HTR-8/SVneo (cell line): ENCODE data around the gene TEX52.
A peak's percentile ranks its signal among the peaks of the same experiment; 100 is the strongest.

Source experiments
- DNase-seq: peaks from one replicate; pipeline ENCODE4 v3.0.0; 2011; ENCODE audit warnings: low spot score, mixed read lengths; ENCODE audit not compliant: insufficient read length
- FAIRE-seq: peaks from 2 replicates; lab custom pipeline; 2011; peaks lifted over from hg19 to GRCh38; lab: Jason Lieb, UNC

TEX52 gene

GRCh38 chr12:2834581-2835491, 22.0 kb downstream of the TEX52 start, which contains the start of gene NRIP2:
TSS of gene NRIP2 (minus strand) at chr12:2835035. CDS start at chr12:2834983, 52 bp downstream.
- FAIRE-seq (no peak), DNase-seq (no peak)

- FAIRE-seq (no peak), DNase-seq (no peak)
Observed at GRCh38 chr12:2833810-2834209, 23.0 kb downstream of the TEX52 start.

DNA sequence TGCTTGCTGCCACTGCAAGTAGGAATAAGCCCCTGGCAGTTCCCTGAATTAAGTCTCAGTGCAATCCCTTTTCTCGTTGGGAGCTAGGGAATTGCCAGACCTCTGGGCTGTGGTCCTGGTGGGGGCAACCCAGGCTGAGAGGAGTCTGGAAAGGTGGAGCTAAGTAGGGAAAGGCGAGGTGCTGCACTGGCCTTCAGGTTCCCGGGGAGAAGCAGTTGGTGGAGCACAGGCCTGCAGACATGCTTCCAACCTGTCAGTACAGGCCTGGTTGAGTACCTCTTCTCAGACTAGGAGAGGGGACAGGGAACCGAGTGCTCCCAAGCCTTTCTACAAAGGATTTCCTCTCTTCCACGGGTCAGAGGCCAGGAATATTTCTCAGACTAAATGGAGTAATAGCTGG, 23.5 kb downstream of the TEX52 start:
- DNase-seq: no peak
- FAIRE-seq: no peak

- DNase-seq: no peak
- FAIRE-seq: no peak
Observed at GRCh38 chr12:2832550-2833127, 24.2 kb downstream of the TEX52 start.

DNA sequence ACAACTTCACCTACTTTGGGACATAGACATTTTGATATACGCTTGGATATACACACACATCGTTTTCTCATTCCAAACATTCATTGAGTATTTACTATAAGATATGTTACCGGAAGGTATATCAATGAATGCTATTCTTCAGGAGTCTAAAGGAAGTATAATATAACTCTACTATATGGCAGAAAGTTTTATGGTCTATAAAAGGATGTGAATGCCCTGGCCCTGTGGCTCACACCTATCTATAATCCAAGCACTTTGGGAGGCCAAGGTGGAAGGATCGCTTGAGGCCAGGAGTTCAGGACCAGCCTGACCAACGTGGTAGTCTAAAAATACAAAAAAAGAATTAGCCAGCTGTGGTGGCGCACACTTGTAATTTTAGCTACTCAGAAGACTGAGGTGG, 27.6 kb downstream of the TEX52 start:
- DNase-seq (no peak), FAIRE-seq (no peak)

DNA sequence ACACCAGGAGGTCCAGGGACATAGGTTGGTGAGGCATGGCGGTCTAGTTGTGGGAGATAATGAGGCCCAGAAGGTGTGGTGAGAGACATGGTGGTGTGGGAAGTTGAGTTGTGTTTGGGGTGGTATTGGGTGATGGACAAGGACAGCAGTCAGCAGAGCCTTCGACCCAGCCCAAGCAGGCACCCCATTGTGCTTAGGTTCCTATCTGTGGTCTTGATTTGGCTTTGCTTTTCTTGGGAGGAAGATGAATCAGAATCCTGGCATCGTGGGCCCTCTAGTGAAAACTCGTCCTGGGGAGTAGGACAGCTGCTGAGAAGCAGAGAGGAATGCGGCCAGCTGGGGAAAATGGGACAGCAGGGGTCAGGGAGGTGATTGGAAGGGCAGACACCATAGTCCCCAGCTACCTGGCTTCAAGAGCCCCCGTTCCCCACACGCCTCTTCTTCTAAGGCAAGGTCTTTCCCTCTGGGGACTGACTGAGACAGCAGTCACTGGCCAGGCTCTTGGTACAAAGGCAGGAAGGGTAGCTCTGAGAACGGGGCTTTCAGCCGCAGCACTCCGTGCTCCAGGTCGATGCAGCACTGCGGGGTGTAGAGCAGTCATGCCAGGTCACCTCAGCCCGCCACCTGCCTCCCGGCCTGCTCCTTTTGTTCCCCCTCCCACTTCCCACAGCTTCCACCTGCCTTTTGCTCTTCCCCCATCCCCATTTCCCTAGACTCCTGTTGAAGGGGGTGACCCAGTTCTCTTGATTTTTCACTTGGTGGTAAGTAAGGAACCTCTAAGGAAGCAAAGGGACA, 29.9 kb downstream of the TEX52 start:
- FAIRE-seq (no peak), DNase-seq (no peak)

DNA sequence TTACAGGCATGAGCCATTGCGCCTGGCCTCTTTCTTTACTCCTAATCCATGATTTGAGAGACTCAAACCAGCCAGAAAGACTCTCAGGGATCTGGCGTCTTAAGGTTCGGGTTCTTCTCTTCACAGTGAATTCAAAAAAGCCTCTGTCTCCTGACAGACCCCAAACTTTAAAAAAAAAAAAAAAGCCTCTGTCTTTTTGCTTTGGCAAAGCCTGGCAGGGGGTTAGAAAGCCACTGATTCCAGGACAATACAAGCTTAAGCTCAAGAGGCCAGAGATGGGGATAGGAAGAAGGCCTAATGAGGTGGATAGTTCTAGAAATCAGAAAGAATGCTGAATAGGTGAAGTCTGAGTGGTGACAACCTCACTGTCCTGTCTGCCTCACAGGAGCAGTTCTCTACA, 30.8 kb downstream of the TEX52 start:
- FAIRE-seq (no peak), DNase-seq (no peak)

GRCh38 chr12:2825132-2825531, 31.7 kb downstream of the TEX52 start:
- FAIRE-seq (peak; percentile 9), DNase-seq (no peak)

DNA sequence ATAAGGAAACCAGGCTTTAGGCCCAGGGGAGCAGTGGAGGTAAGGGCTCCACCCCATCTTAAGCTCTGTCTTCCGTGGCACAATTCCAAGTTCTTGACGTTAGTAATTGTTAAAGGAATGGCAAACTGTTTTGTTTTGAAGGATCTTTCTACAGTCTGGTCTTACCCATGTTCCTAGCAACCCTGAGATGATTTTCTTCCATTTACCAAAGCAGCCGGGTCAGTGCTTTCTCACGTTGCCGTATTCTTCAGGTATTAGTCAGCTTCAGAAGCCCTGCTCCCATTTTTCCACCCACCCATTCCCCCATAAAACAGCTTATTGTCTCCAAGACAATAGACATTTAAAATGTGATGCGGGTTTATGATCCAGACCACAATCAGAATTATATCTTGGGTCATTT, 32.3 kb downstream of the TEX52 start:
- no peak for FAIRE-seq
- DNase-seq: no peak

- no peak for FAIRE-seq
- no peak for DNase-seq
Observed at GRCh38 chr12:2823483-2823882, 33.4 kb downstream of the TEX52 start.

- DNase-seq: no peak
- no peak for FAIRE-seq
Observed at GRCh38 chr12:2820432-2820831, 36.4 kb downstream of the TEX52 start.

DNA sequence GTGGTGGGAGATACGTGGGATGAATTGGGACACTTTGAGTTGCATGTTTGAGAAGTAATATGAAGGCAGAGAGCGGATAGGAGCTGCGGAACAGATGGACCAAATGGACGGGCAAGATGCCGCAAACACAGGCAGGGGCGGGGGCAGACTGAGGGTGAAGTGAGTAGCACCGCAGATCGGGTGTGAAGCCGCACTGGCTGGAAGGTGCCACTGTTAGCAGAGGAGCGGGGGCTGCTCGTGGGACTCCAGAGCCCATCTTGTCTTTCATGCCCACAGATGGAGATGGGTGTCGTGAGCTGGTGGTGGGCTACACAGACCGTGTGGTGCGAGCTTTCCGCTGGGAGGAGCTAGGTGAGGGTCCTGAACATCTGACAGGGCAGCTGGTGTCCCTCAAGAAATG, 37.0 kb downstream of the TEX52 start:
- no peak for FAIRE-seq
- no peak for DNase-seq

- no peak for FAIRE-seq
- peak; percentile 75 for DNase-seq
Observed at GRCh38 chr12:2813214-2814185, 43.3 kb downstream of the TEX52 start.

DNA sequence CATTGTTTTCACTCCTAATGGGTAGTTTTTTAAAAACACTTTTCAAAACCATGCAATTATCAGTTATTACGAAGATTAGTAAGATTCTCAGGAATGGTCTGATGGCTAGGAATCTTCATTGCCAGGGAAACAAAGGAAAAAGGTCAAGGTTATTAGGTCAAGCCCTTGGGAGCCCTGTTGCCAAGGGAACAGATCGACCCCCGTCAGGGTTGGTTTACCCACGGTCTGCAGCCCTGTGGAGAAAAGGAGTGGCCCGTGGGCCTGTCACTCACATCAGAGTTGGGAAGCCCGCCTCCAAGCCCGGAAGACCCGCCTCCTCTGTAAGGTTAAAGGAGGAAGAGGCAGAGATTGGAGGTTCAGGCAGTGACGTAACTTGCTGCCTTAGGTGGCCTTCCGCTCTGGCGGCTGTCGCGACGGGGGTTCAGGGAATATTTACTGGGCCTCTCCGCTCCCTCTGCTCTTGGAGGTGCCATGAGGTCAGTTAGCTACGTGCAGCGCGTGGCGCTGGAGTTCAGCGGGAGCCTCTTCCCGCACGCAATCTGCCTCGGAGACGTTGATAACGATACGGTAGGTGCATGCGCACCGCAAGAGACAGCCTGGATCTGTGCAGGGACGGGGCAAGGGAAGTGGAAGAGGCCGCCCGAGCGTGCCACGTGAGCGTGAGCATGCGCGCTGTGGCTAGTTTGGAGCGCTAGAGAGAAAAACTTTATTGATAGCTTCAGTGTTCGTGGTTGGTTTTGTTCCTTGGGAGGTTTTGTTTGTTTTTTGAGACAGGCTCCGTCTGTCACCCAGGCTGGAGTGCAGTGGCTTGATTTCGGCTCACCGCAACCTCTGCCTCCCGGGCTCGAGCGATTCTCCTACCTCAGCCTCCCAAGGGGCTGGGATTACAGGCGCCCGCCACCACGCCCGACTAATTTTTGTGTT, 44.3 kb downstream of the TEX52 start, which contains the start of gene ITFG2:
ITFG2 (plus strand) TSS at position 379 of the 924 bp plus-strand sequence; CDS start at position 472, 93 bp downstream.
- DNase-seq: peak; percentile 99
- FAIRE-seq: peak; percentile 94

GRCh38 chr12:2811801-2812200, 45.0 kb downstream of the TEX52 start:
- no peak for FAIRE-seq
- DNase-seq: no peak

DNA sequence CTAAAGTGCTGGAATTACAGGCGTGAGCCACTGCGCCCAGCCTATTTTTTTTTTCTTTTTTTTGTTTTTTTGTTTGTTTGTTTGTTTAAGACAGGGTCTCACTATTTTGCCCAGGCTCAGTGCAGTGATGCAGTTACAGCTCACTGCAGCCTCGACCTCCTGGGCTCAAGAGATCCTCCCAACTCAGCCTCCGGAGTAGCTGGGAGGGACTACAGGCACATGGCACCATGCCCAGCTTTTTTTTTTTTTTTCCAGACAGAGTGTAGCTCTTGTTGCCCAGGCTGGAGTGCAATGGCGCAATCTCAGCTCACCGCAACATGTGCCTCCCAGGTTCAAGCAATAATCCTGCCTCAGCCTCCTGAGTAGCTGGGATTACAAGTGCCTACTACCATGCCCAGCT, 50.1 kb downstream of the TEX52 start:
- DNase-seq: no peak
- no peak for FAIRE-seq

DNA sequence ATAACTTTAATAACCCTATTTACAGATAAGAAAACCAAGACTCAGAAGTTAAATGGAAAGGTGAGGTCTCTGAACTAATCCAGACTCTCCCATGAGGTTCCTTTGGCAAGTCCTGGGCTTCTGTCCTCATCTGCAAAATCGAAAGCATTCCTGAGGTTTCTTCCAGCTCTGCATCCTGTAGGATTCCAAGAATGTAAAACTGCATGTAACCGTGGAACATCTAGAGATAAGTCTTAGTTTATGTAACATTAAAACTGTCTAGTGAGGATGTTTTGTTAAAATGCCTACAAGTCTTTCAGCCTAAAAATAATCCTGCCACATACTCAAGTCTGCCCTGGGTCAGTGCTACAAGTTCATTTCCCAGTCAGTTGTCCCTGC, 51.7 kb downstream of the TEX52 start:
- no peak for DNase-seq
- FAIRE-seq: no peak

DNA sequence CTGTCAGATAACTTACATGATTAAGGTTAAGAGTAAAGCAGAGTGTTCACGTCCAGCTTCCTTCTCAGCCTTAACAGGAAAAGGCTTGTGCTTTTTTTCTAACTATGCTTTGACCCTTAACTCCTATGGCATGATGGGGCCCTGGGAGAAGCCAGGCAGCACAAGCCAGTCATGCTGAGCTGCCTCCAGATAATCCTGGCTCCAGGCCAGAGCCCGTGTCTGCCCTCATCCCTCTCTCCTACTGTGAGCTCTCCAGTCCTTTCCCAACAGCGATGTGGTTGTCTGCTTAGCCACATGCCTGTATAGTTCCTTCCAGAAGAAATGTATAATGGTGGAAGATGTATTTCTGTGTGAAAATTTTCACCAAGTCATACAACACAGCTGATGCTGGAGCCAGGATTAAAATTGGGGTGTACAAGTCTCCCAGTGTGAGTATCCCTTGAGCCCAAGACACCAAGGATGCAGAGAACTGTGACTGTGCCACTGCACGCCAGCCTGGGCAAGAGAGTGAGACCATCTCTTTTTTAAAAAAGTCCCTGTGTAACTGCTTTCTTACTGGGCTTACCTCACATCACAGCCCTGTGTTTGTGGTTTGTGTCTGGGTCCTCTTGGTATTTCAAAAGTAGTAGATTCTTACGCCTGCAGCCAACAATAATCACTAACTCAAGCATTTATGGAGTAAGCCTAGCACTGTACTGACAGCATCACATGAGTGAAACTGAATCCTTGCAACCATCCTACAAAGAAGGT, 52.3 kb downstream of the TEX52 start:
- no peak for FAIRE-seq

More for the DNA sequence above, 52.3 kb downstream of the TEX52 start:
- no peak for DNase-seq
